OCI-LY7 (cell line): Measurements from ENCODE around the gene TPSG1.

Experiments used
- CTCF ChIP-seq: fragments of 200-600 bp; sonication (generic); conservative IDR thresholded peaks from 2 replicates; pipeline ENCODE4 v1.5.1; 2014; ENCODE audit warnings: mild to moderate bottlenecking, antibody characterized with exemption, low read length, moderate library complexity, mixed read lengths
- EZH2phosphoT487 ChIP-seq: fragments of 200-600 bp; sonication (generic); IDR thresholded peaks from 2 replicates; pipeline ENCODE4 v1.6.1; 2018; ENCODE audit warnings: low read depth, borderline replicate concordance, mild to moderate bottlenecking, mixed run types, antibody characterized with exemption, low read length, moderate library complexity, mixed read lengths

DNA sequence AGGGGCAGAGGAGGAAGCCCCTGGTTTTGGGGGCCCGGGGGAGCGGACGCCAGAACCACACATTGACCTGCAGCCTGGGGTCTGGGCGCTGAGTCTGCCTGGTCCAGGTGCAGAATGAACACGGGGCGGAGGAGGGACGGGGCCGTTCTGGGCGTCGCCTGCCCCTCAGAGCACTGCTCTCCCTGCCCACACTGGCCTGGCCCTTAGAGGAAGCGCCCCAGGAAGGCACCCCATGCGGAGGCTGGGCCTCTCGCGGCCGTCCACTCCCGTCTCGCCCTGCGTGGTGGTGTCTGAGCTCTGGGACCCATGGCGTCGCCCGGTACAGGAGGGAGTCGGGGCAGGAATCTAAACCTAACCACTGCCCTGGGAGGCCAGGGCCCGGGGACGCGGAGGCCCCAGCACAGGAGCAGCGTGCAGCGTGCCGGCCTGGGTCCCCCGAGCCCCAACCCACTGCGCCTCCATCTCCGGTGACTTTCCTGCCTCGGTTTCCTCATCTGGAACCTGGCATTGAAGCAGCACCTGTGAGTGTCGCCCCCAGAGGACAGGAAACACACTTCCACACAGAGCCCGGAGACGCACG, 35.1 kb upstream of the TPSG1 start:
- TF ChIP-seq EZH2phosphoT487 = no peak
- TF ChIP-seq CTCF = no peak
